ENCODE data around the gene ACOXL.
A peak's percentile ranks its signal among the peaks of the same experiment; 100 is the strongest.
"Not testable (repeated sequence)": the region's sequence is repeated elsewhere in the genome, so short reads cannot be mapped to it uniquely, and the experiment has no call there.

Gene ACOXL

GRCh38 chr2:110959198-110959597 is 226.8 kb downstream of the ACOXL start:
- Mint-ChIP-seq H3K36me3 (no peaks in the 10 kb centered on the region), H3K27me3 (peaks cover 39% of the 10 kb centered on the region), H3K4me1 (no peaks in the 10 kb centered on the region), H3K9me3 (peaks cover 3% of the 10 kb centered on the region), H3K4me3 (no peak overlapping the region), H3K27ac (no peak overlapping the region)
- ATAC-seq = no peak

- Mint-ChIP-seq H3K27ac (no peak overlapping the region), H3K27me3 (peaks cover 33% of the 10 kb centered on the region), H3K4me1 (no peaks in the 10 kb centered on the region), H3K9me3 (peaks cover 3% of the 10 kb centered on the region), H3K36me3 (no peaks in the 10 kb centered on the region), H3K4me3 (no peak overlapping the region)
- no peak for ATAC-seq
Measured at GRCh38 chr2:110960281-110960680, 227.9 kb downstream of the ACOXL start.

- H3K27ac Mint-ChIP-seq = no peak overlapping the region
- peaks cover 3% of the 10 kb centered on the region for H3K9me3 Mint-ChIP-seq
- peaks cover 40% of the 10 kb centered on the region for H3K27me3 Mint-ChIP-seq
- no peaks in the 10 kb centered on the region for H3K36me3 Mint-ChIP-seq
- H3K4me1 Mint-ChIP-seq = no peaks in the 10 kb centered on the region
- no peak overlapping the region for H3K4me3 Mint-ChIP-seq
- ATAC-seq = no peak
Measured at GRCh38 chr2:110960954-110961353, 228.6 kb downstream of the ACOXL start.

GRCh38 chr2:110961643-110962042 is 229.3 kb downstream of the ACOXL start:
- H3K9me3 Mint-ChIP-seq, H3K27ac Mint-ChIP-seq, H3K36me3 Mint-ChIP-seq, H3K4me1 Mint-ChIP-seq, H3K4me3 Mint-ChIP-seq, ATAC-seq: not testable (repeated sequence)
- H3K27me3 Mint-ChIP-seq = peaks cover 47% of the 10 kb centered on the region

- Mint-ChIP-seq H3K27me3 (peaks cover 46% of the 10 kb centered on the region), H3K36me3 (no peaks in the 10 kb centered on the region), H3K27ac (no peak overlapping the region), H3K4me1 (no peaks in the 10 kb centered on the region), H3K9me3 (peaks cover 9% of the 10 kb centered on the region), H3K4me3 (no peak overlapping the region)
- no peak for ATAC-seq
Measured at GRCh38 chr2:110969696-110970095, 237.3 kb downstream of the ACOXL start.

- ATAC-seq = no peak
- H3K27me3 Mint-ChIP-seq = peaks cover 47% of the 10 kb centered on the region
- no peaks in the 10 kb centered on the region for H3K4me1 Mint-ChIP-seq
- H3K4me3 Mint-ChIP-seq = no peak overlapping the region
- H3K27ac Mint-ChIP-seq = no peak overlapping the region
- peaks cover 9% of the 10 kb centered on the region for H3K9me3 Mint-ChIP-seq
- H3K36me3 Mint-ChIP-seq = no peaks in the 10 kb centered on the region
Measured at GRCh38 chr2:110970201-110970600, 237.8 kb downstream of the ACOXL start.

- Mint-ChIP-seq H3K27ac (no peak overlapping the region), H3K27me3 (peaks cover 31% of the 10 kb centered on the region), H3K4me3 (no peak overlapping the region), H3K36me3 (no peaks in the 10 kb centered on the region), H3K4me1 (no peaks in the 10 kb centered on the region), H3K9me3 (peaks cover 9% of the 10 kb centered on the region)
- no peak for ATAC-seq
Measured at GRCh38 chr2:110971811-110972210, 239.4 kb downstream of the ACOXL start.

GRCh38 chr2:110973262-110973661 is 240.9 kb downstream of the ACOXL start:
- Mint-ChIP-seq H3K27me3 (peaks cover 20% of the 10 kb centered on the region), H3K36me3 (no peaks in the 10 kb centered on the region)

GRCh38 chr2:110977403-110977802 is 245.0 kb downstream of the ACOXL start:
- H3K4me1 Mint-ChIP-seq = no peaks in the 10 kb centered on the region
- no peak overlapping the region for H3K4me3 Mint-ChIP-seq
- ATAC-seq = no peak
- peaks cover 8% of the 10 kb centered on the region for H3K27me3 Mint-ChIP-seq
- no peaks in the 10 kb centered on the region for H3K36me3 Mint-ChIP-seq
- no peak overlapping the region for H3K27ac Mint-ChIP-seq
- H3K9me3 Mint-ChIP-seq = peaks cover 2% of the 10 kb centered on the region

More at GRCh38 chr2:110973262-110973661, 240.9 kb downstream of the ACOXL start:
- peak; percentile 24 for ATAC-seq
- Mint-ChIP-seq H3K9me3 (peaks cover 9% of the 10 kb centered on the region), H3K4me3 (no peak overlapping the region), H3K27ac (no peak overlapping the region), H3K4me1 (no peaks in the 10 kb centered on the region)

- Mint-ChIP-seq H3K9me3 (no peaks in the 10 kb centered on the region), H3K4me3 (no peak overlapping the region), H3K27me3 (peaks cover 8% of the 10 kb centered on the region), H3K27ac (no peak overlapping the region), H3K4me1 (no peaks in the 10 kb centered on the region), H3K36me3 (no peaks in the 10 kb centered on the region)
- no peak for ATAC-seq
Measured at GRCh38 chr2:110978148-110978547, 245.8 kb downstream of the ACOXL start.

GRCh38 chr2:110978756-110979470 is 246.5 kb downstream of the ACOXL start:
- peaks cover 8% of the 10 kb centered on the region for H3K27me3 Mint-ChIP-seq
- ATAC-seq = no peak
- no peaks in the 10 kb centered on the region for H3K9me3 Mint-ChIP-seq
- no peak overlapping the region for H3K4me3 Mint-ChIP-seq
- no peak overlapping the region for H3K27ac Mint-ChIP-seq
- H3K36me3 Mint-ChIP-seq = no peaks in the 10 kb centered on the region
- H3K4me1 Mint-ChIP-seq = no peaks in the 10 kb centered on the region

- no peak overlapping the region for H3K4me3 Mint-ChIP-seq
- no peaks in the 10 kb centered on the region for H3K4me1 Mint-ChIP-seq
- H3K9me3 Mint-ChIP-seq = no peaks in the 10 kb centered on the region
- ATAC-seq = peak; percentile 31
- peaks cover 3% of the 10 kb centered on the region for H3K27me3 Mint-ChIP-seq
- H3K27ac Mint-ChIP-seq = no peak overlapping the region
- H3K36me3 Mint-ChIP-seq = no peaks in the 10 kb centered on the region
Measured at GRCh38 chr2:110979471-110980338, 247.3 kb downstream of the ACOXL start.

- no peak overlapping the region for H3K27ac Mint-ChIP-seq
- H3K27me3 Mint-ChIP-seq = no peaks in the 10 kb centered on the region
- H3K36me3 Mint-ChIP-seq = no peaks in the 10 kb centered on the region
- no peaks in the 10 kb centered on the region for H3K4me1 Mint-ChIP-seq
- ATAC-seq = peak; percentile 51
- H3K4me3 Mint-ChIP-seq = no peak overlapping the region
- no peaks in the 10 kb centered on the region for H3K9me3 Mint-ChIP-seq
Measured at GRCh38 chr2:110980339-110981062, 248.1 kb downstream of the ACOXL start.

GRCh38 chr2:110983133-110983532 is 250.8 kb downstream of the ACOXL start:
- ATAC-seq = no peak
- Mint-ChIP-seq H3K4me3 (no peak overlapping the region), H3K9me3 (no peaks in the 10 kb centered on the region), H3K27me3 (no peaks in the 10 kb centered on the region), H3K36me3 (no peaks in the 10 kb centered on the region), H3K4me1 (no peaks in the 10 kb centered on the region), H3K27ac (no peak overlapping the region)

- Mint-ChIP-seq H3K4me1 (no peaks in the 10 kb centered on the region), H3K36me3 (no peaks in the 10 kb centered on the region), H3K27me3 (no peaks in the 10 kb centered on the region), H3K27ac (no peak overlapping the region), H3K4me3 (no peak overlapping the region), H3K9me3 (peaks cover 3% of the 10 kb centered on the region)
- ATAC-seq = no peak
Measured at GRCh38 chr2:110984694-110985490, 252.5 kb downstream of the ACOXL start.
